PC-9 (cell line): Measurements from ENCODE around the gene OBSCN. TPM values are rescaled to one million over a fixed set of nuclear protein-coding genes. Genes with fewer than 3 reads are reported as not detected.

Source experiments
- BruUV-seq: library from RNA; stranded (reverse); fragments of 400-500 nt; replicated peaks from 2 replicates; lab custom pipeline; 2021; lab: Mats Ljungman, UMichigan
- CTCF ChIA-PET: fragments of 300-600 bp; sonication (Branson Sonifier 250); formaldehyde crosslinking; loops from one replicate; lab custom pipeline; 2022; ENCODE audit warnings: antibody characterized with exemption; lab: Charles Lee
- POLR2A ChIA-PET: fragments of 300-600 bp; sonication (Branson Sonifier 250); formaldehyde crosslinking; loops from one replicate; lab custom pipeline; 2022; ENCODE audit warnings: antibody characterized with exemption; ENCODE audit not compliant: unreplicated experiment; lab: Charles Lee
- DNase-seq, 2 experiments: peaks; one replicate each; pipeline versions ENCODE4 v3.0.0 to v3.0.0-alpha.2; 2015 to 2022; ENCODE audit warnings: mixed read lengths in 1 of 2
- H2AFZ ChIP-seq: fragments of 200-600 bp; sonication (generic); 2 replicates; pipeline ENCODE4 v1.8.1; 2017; ENCODE audit warnings: antibody characterized with exemption
- H3F3A ChIP-seq: fragments of 200-600 bp; sonication (generic); 2 replicates; pipeline ENCODE4 v1.8.1; 2017; ENCODE audit warnings: antibody characterized with exemption, mild to moderate bottlenecking, low read depth; ENCODE audit not compliant: insufficient read depth
- H3K27ac ChIP-seq: fragments of 200-600 bp; sonication (generic); 2 replicates; pipeline ENCODE4 v1.6.1; 2016; ENCODE audit warnings: mixed run types
- H3K27me3 ChIP-seq: fragments of 200-600 bp; sonication (generic); 2 replicates; pipeline ENCODE4 v1.6.1; 2016; ENCODE audit warnings: low read depth, mixed run types; ENCODE audit not compliant: insufficient read depth
- H3K36me3 ChIP-seq: fragments of 200-600 bp; sonication (generic); 2 replicates; pipeline ENCODE4 v1.6.1; 2016; ENCODE audit warnings: low read depth, mixed run types
- H3K4me1 ChIP-seq: fragments of 200-600 bp; sonication (generic); replicated peaks from 2 replicates; pipeline ENCODE4 v1.6.1; 2016; ENCODE audit warnings: mixed run types; ENCODE audit not compliant: insufficient read depth
- H3K4me2 ChIP-seq: fragments of 200-600 bp; sonication (generic); 2 replicates; pipeline ENCODE4 v1.6.1; 2017; ENCODE audit warnings: mixed run types
- H3K4me3 ChIP-seq: fragments of 200-600 bp; sonication (generic); 2 replicates; pipeline ENCODE4 v1.6.1; 2016; ENCODE audit warnings: mixed run types
- H3K79me2 ChIP-seq: fragments of 200-600 bp; sonication (generic); 2 replicates; pipeline ENCODE4 v1.6.1; 2017; ENCODE audit warnings: low read depth, mixed run types
- H3K9me2 ChIP-seq: fragments of 200-600 bp; sonication (generic); 2 replicates; pipeline ENCODE4 v1.8.1; 2017; ENCODE audit warnings: mild to moderate bottlenecking; ENCODE audit not compliant: insufficient read depth
- H3K9me3 ChIP-seq: fragments of 200-600 bp; sonication (generic); 2 replicates; pipeline ENCODE4 v1.8.1; 2016; ENCODE audit warnings: low read depth; ENCODE audit not compliant: insufficient read depth
- H4K20me1 ChIP-seq: fragments of 200-600 bp; sonication (generic); 2 replicates; pipeline ENCODE4 v1.8.1; 2017; ENCODE audit not compliant: insufficient read depth
- CTCF ChIP-seq: fragments of 200-600 bp; sonication (generic); conservative IDR thresholded peaks from 2 replicates; pipeline ENCODE4 v1.6.1; 2017; ENCODE audit warnings: mixed run types, antibody characterized with exemption, mild to moderate bottlenecking, moderate library complexity
- EZH2 ChIP-seq: fragments of 200-600 bp; sonication (generic); IDR thresholded peaks from 2 replicates; pipeline ENCODE4 v1.8.0; 2017; ENCODE audit warnings: antibody characterized with exemption, low read depth
- intact Hi-C: fragments of 100-400 bp; cut with micrococcal nuclease; formaldehyde crosslinking; loops from one replicate; pipeline ENCODE4 v1.10.0; 2022; ENCODE audit not compliant: unreplicated experiment
- total RNA-seq: library from RNA; stranded (reverse); gene quantifications from 2 replicates; pipeline ENCODE4 v1.2.3, GENCODE V29; 2021

Gene OBSCN
- total RNA-seq, 1 experiment from 2014 or later: 62.9 TPM

- peaks cover 13% of the 10 kb centered on the region for H3K36me3 ChIP-seq
- no peaks in the 10 kb centered on the region for H3K79me2 ChIP-seq
- ChIA-PET POLR2A (no interaction called here), CTCF (no interaction called here)
- BruUV-seq: no TSS peak
- H3K27ac ChIP-seq: no peak overlapping the region
- H3F3A ChIP-seq: no peaks in the 10 kb centered on the region; the same call in 1 of the 2 replicates
- H4K20me1 ChIP-seq: no peaks in the 10 kb centered on the region
- no peaks in the 10 kb centered on the region for H3K27me3 ChIP-seq
- no peak overlapping the region for H2AFZ ChIP-seq
- no peak overlapping the region for H3K4me2 ChIP-seq
- TF ChIP-seq EZH2 (no peak), CTCF (no peak)
- intact Hi-C loops: no loop called here
- no peaks in the 10 kb centered on the region for H3K9me2 ChIP-seq
- H3K4me1 ChIP-seq: no peaks in the 10 kb centered on the region
- H3K4me3 ChIP-seq: no peak overlapping the region
- DNase-seq: no peak
- H3K9me3 ChIP-seq: peaks cover 31% of the 10 kb centered on the region; the same call in 1 of the 2 replicates
These were observed 30.6 kb downstream of the OBSCN start for GRCh38 chr1:228238461-228238860.

- no peak for TF ChIP-seq EZH2
- Histone ChIP-seq H2AFZ (no peak overlapping the region), H3K27ac (no peak overlapping the region), H3K27me3 (no peaks in the 10 kb centered on the region), H3K9me2 (no peaks in the 10 kb centered on the region), H3K4me1 (no peaks in the 10 kb centered on the region), H4K20me1 (no peaks in the 10 kb centered on the region), H3K4me2 (no peak overlapping the region), H3K79me2 (no peaks in the 10 kb centered on the region), H3K9me3 (peaks cover 31% of the 10 kb centered on the region; the same call in 1 of the 2 replicates), H3F3A (no peaks in the 10 kb centered on the region; the same call in 1 of the 2 replicates), H3K4me3 (no peak overlapping the region), H3K36me3 (peaks cover 32% of the 10 kb centered on the region)
- DNase-seq: peak in 1 of 2 experiments; percentile 35
- ChIA-PET POLR2A (no interaction called here), CTCF (no interaction called here)
- intact Hi-C loops: no loop called here
- no TSS peak for BruUV-seq
These were observed 32.8 kb downstream of the OBSCN start for GRCh38 chr1:228240411-228241240.

- no peak overlapping the region for H3K27ac ChIP-seq
- no peaks in the 10 kb centered on the region for H3K27me3 ChIP-seq
- H3K4me2 ChIP-seq: no peak overlapping the region
- no TSS peak for BruUV-seq
- CTCF ChIA-PET: no interaction called here
- H3F3A ChIP-seq: no peaks in the 10 kb centered on the region; the same call in 1 of the 2 replicates
- H3K36me3 ChIP-seq: peaks cover 39% of the 10 kb centered on the region
- intact Hi-C loops: no loop called here
- TF ChIP-seq CTCF: no peak
- TF ChIP-seq EZH2: no peak
- no peak overlapping the region for H2AFZ ChIP-seq
- POLR2A ChIA-PET: no interaction called here
- peaks cover 34% of the 10 kb centered on the region; the same call in 1 of the 2 replicates for H3K9me3 ChIP-seq
- no peaks in the 10 kb centered on the region for H3K4me1 ChIP-seq
- no peaks in the 10 kb centered on the region for H3K79me2 ChIP-seq
- no peaks in the 10 kb centered on the region for H3K9me2 ChIP-seq
- no peak overlapping the region for H3K4me3 ChIP-seq
- no peak for DNase-seq
- H4K20me1 ChIP-seq: no peaks in the 10 kb centered on the region
These were observed 33.4 kb downstream of the OBSCN start for GRCh38 chr1:228241259-228241658.
